Loucy (cell line): ENCODE measurements around the gene MPO.

Experiments
- H2AFZ ChIP-seq: fragments of 200-600 bp; sonication (generic); 2 replicates; pipeline ENCODE4 v1.6.0; 2016; ENCODE audit warnings: antibody characterized with exemption, mild to moderate bottlenecking, low read length, moderate library complexity
- H3F3A ChIP-seq: fragments of 200-600 bp; 2 replicates; pipeline ENCODE4 v1.6.0; 2016; ENCODE audit warnings: antibody characterized with exemption, low read depth, mild to moderate bottlenecking
- H3K27me3 ChIP-seq: fragments of 200-600 bp; sonication (generic); 2 replicates; pipeline ENCODE4 v1.6.1; 2014; ENCODE audit warnings: low read length, mild to moderate bottlenecking; ENCODE audit not compliant: insufficient read depth, poor library complexity, severe bottlenecking
- H3K36me3 ChIP-seq: fragments of 200-600 bp; sonication (generic); 2 replicates; pipeline ENCODE4 v1.6.1; 2016; ENCODE audit warnings: low read length; ENCODE audit not compliant: insufficient read depth
- H3K4me1 ChIP-seq: fragments of 200-600 bp; sonication (generic); 2 replicates; pipeline ENCODE4 v1.5.1; 2014; ENCODE audit warnings: low read length, mild to moderate bottlenecking; ENCODE audit not compliant: insufficient read depth, poor library complexity, severe bottlenecking
- H3K4me2 ChIP-seq: fragments of 200-600 bp; sonication (generic); 2 replicates; pipeline ENCODE4 v1.6.0; 2014; ENCODE audit warnings: antibody characterized with exemption, low read length, low read depth, mild to moderate bottlenecking; ENCODE audit not compliant: poor library complexity, severe bottlenecking
- H3K4me3 ChIP-seq: fragments of 200-600 bp; sonication (generic); 2 replicates; pipeline ENCODE4 v1.5.1; 2014; ENCODE audit warnings: low read length, mild to moderate bottlenecking, mixed read lengths; ENCODE audit not compliant: poor library complexity, severe bottlenecking
- H3K79me2 ChIP-seq: fragments of 200-600 bp; sonication (generic); 2 replicates; pipeline ENCODE4 v1.6.1; 2014; ENCODE audit warnings: low read length; ENCODE audit not compliant: insufficient read depth
- H3K9ac ChIP-seq: fragments of 200-600 bp; sonication (generic); 2 replicates; pipeline ENCODE4 v1.6.0; 2014; ENCODE audit warnings: mild to moderate bottlenecking, low read depth, low read length, moderate library complexity; ENCODE audit not compliant: poor library complexity, severe bottlenecking
- H3K9me2 ChIP-seq: fragments of 200-600 bp; sonication (generic); replicated peaks from 2 replicates; pipeline ENCODE4 v1.6.1; 2016; ENCODE audit warnings: low read depth, low read length, mixed read lengths
- H3K9me3 ChIP-seq: fragments of 200-600 bp; sonication (generic); 2 replicates; pipeline ENCODE4 v1.6.1; 2014; ENCODE audit warnings: mild to moderate bottlenecking, antibody characterized with exemption, low read length, low read depth; ENCODE audit not compliant: insufficient read depth
- H4K20me1 ChIP-seq: fragments of 200-600 bp; sonication (generic); 2 replicates; pipeline ENCODE4 v1.6.0; 2014; ENCODE audit warnings: antibody characterized with exemption, low read length, mild to moderate bottlenecking; ENCODE audit not compliant: insufficient read depth, poor library complexity, severe bottlenecking
- EZH2phosphoT487 ChIP-seq: fragments of 200-600 bp; IDR thresholded peaks from 2 replicates; pipeline ENCODE4 v1.6.1; 2018; ENCODE audit warnings: antibody characterized with exemption, mild to moderate bottlenecking, moderate library complexity, borderline replicate concordance
- TF ChIP-seq, protein P1 (sequence below): fragments of 200-600 bp; sonication (generic); conservative IDR thresholded peaks from 2 replicates; pipeline ENCODE4 v1.5.1; 2014; ENCODE audit warnings: mild to moderate bottlenecking, antibody characterized with exemption, low read length

The MPO gene

DNA sequence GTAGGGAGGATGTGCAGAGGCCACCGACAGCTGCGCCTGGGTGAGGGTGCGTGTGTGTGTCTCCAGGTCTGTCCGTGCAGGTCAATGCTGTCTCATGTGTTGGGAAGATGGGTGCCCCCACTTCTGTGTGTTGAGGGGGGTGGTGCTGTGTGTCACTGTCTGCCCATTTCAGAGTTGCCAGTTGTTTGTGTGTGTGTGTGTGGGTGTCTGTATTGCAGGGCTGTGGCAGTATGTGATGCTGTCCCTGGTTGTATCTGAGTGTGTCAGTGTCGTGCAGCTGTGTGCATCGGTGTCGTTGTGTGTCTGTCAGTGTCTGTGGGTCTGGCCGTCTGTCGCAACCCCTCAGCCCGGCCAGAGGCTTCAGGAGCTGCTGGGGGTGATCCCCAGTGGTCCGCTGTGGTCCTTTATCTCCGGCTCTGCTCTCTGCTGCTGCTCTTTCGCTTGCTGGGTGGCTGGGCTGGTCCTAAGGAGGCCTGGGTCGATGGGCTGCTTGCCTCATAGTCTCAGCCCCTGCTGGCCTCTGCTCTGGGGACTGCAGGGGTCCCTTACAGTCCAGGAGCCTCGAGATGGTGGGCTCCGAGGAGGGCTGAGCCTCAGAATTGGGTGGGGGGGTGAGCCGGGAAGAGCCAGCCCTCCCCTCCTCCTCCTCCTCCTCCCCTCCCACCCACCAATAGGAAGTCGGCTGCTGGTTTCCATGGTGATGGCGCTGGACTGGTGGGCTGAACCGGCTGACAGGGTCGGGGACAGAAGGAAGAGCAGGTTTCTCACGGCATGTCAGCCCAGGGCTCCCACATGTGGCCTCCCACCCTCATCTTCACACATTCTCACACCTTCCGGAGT is 47.7 kb upstream of the MPO start, which contains the start of gene TSPOAP1:
TSPOAP1 (minus strand) TSS at position 601 of the 840 bp plus-strand sequence. CDS start 875 bp downstream, outside the sequence.
- peaks cover 24% of the 10 kb centered on the region for H3K27me3 ChIP-seq
- H3K9me2 ChIP-seq, result no peaks in the 10 kb centered on the region
- H3K4me3 ChIP-seq, result peak within 1 kb of the TSS; percentile 99
- H2AFZ ChIP-seq, result no peak within 1 kb of the TSS
- H4K20me1 ChIP-seq, result peaks cover 80% of the 10 kb centered on the region
- peaks cover 33% of the 10 kb centered on the region for H3K4me1 ChIP-seq
- TF ChIP-seq, protein P1, sequence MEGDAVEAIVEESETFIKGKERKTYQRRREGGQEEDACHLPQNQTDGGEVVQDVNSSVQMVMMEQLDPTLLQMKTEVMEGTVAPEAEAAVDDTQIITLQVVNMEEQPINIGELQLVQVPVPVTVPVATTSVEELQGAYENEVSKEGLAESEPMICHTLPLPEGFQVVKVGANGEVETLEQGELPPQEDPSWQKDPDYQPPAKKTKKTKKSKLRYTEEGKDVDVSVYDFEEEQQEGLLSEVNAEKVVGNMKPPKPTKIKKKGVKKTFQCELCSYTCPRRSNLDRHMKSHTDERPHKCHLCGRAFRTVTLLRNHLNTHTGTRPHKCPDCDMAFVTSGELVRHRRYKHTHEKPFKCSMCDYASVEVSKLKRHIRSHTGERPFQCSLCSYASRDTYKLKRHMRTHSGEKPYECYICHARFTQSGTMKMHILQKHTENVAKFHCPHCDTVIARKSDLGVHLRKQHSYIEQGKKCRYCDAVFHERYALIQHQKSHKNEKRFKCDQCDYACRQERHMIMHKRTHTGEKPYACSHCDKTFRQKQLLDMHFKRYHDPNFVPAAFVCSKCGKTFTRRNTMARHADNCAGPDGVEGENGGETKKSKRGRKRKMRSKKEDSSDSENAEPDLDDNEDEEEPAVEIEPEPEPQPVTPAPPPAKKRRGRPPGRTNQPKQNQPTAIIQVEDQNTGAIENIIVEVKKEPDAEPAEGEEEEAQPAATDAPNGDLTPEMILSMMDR, result no peak
- TF ChIP-seq EZH2phosphoT487, result no peak
- H3F3A ChIP-seq, result peaks cover 18% of the 10 kb centered on the region; the same call in 1 of the 2 replicates
- peaks cover 88% of the 10 kb centered on the region for H3K79me2 ChIP-seq
- H3K9me3 ChIP-seq, result no peaks in the 10 kb centered on the region
- H3K4me2 ChIP-seq, result peak within 1 kb of the TSS; percentile 90
- H3K9ac ChIP-seq, result peak within 1 kb of the TSS; percentile 99
- H3K36me3 ChIP-seq, result peaks cover 43% of the 10 kb centered on the region

DNA sequence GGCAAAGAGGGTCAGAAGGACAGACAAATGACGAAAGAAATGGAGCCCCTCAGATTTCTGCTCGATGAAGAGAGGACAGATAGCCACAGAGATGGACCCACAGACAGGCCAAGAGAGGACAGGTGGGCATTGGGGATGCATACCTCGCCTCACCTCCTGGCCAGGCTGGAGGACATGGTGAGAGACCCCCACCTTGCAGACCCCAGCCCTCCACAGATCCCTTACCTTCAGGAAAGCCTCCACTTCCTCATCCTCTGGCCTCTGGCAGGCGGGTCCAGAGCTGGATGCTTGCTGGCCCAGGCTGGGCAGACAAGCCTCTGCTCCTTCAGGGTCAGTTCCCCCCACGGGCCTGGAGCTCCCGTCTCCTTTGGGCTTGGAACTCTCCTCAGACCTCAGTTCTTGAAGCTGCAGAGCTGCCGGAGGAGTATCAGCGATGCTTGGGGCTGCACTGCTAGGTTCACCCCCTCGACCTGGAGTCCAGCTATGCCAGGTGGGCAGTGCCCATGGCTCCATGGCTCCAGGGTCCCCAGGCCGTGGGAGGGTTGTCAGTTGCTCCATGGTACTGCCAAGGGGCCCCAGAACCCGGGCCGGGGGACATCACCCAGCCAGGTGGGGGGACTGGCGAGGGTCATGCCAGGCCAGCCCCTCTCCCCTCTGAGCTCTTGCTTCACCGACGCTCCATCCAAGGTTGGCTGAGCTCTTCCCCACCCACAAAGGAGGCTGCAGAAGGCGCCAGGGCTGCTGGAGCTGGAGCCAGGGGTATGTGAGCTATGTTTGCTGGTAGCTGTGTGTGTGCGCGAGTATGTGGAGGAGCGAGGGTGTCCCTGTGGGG is 46.8 kb upstream of the MPO start:
- H3K79me2 ChIP-seq, result peaks cover 87% of the 10 kb centered on the region
- peak overlapping the region; percentile 99 for H3K4me3 ChIP-seq
- H3K27me3 ChIP-seq, result peaks cover 24% of the 10 kb centered on the region
- H4K20me1 ChIP-seq, result peaks cover 87% of the 10 kb centered on the region
- H3K4me2 ChIP-seq, result peak overlapping the region; percentile 90
- peak overlapping the region; percentile 12 for H3K9ac ChIP-seq
- no peaks in the 10 kb centered on the region for H3K9me2 ChIP-seq
- TF ChIP-seq EZH2phosphoT487, result no peak
- TF ChIP-seq, protein P1, result no peak
- no peaks in the 10 kb centered on the region for H3K9me3 ChIP-seq
- peaks cover 15% of the 10 kb centered on the region; the same call in 1 of the 2 replicates for H3F3A ChIP-seq
- peaks cover 51% of the 10 kb centered on the region for H3K36me3 ChIP-seq
- no peak overlapping the region for H2AFZ ChIP-seq
- H3K4me1 ChIP-seq, result peaks cover 28% of the 10 kb centered on the region

DNA sequence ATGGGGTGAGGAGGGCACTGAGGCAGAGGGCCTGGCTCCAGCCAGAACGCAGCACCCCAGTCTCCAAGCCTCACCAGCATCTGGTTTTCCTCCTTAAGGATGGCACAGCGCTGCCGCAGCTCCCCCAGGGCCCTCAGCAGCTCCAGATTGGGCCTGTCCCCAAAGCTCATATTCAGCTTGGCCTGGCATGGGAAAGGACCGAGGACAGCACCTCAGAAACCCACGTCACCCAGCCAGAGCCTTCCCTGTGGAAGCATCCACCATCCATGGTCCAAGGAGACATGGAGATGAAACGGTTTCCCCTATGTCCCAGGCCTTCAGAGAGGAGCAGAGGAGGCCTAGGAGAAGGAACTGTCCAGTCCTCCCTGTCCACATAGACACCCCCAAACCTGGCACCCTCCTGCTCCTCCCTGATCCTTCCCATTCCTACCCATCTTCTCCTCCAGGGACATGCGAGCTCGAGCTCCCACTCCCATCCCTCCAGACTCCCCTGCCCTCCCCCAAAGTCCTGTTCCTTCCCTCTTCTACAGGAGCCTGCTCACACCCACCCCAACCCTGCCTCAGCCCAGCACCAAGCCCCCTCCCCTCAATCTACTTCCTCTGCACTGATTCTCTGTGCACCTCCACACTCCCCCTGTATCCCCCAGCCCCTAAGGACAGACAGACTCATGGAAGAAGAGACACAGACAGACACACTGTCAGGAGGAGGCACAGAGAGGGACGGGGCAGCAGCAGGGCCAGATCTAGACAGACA is 46.1 kb upstream of the MPO start:
- peak overlapping the region; percentile 12 for H3K9ac ChIP-seq
- no peaks in the 10 kb centered on the region for H3K9me2 ChIP-seq
- TF ChIP-seq, protein P1, result no peak
- no peak for TF ChIP-seq EZH2phosphoT487
- no peaks in the 10 kb centered on the region for H3K9me3 ChIP-seq
- H3K27me3 ChIP-seq, result peaks cover 19% of the 10 kb centered on the region
- H3F3A ChIP-seq, result peaks cover 15% of the 10 kb centered on the region; the same call in 1 of the 2 replicates
- peaks cover 79% of the 10 kb centered on the region for H3K79me2 ChIP-seq
- H3K4me3 ChIP-seq, result peak overlapping the region; percentile 99
- H3K4me1 ChIP-seq, result peaks cover 28% of the 10 kb centered on the region
- no peak overlapping the region for H2AFZ ChIP-seq
- peaks cover 88% of the 10 kb centered on the region for H4K20me1 ChIP-seq
- peak overlapping the region; percentile 90 for H3K4me2 ChIP-seq
- peaks cover 55% of the 10 kb centered on the region for H3K36me3 ChIP-seq
